MCF 10A (cell line): ENCODE measurements around the gene AMZ1. TPM values are rescaled to one million over a fixed set of nuclear protein-coding genes. Genes with fewer than 3 reads are reported as not detected.

ENCODE experiments used
- BruUV-seq: library from RNA; stranded (reverse); fragments of 400-500 nt; replicated peaks from 2 replicates; lab custom pipeline; 2021; lab: Mats Ljungman, UMichigan
- CTCF ChIA-PET: fragments of 300-600 bp; sonication (Branson Sonifier 250); formaldehyde crosslinking; extraction: SDS; loops from one replicate; lab custom pipeline; 2021; ENCODE audit warnings: antibody characterized with exemption, inconsistent platforms; lab: Yijun Ruan, JAX
- POLR2A ChIA-PET: fragments of 300-600, 350-650 bp; sonication (Branson Sonifier 250); formaldehyde crosslinking; extraction: SDS; loops from one replicate; lab custom pipeline; 2020; ENCODE audit warnings: antibody characterized with exemption, inconsistent platforms; lab: Yijun Ruan, JAX
- DNase-seq: peaks from one replicate; pipeline ENCODE4 v3.0.0-alpha.2; 2018; ENCODE audit not compliant: unreplicated experiment
- H3K27ac Mint-ChIP-seq: one replicate; pipeline ENCODE4 v1.8.0; 2022; ENCODE audit warnings: mild to moderate bottlenecking, low read depth, mixed read lengths; ENCODE audit not compliant: unreplicated experiment
- H3K27me3 Mint-ChIP-seq: one replicate; pipeline ENCODE4 v1.8.0; 2022; ENCODE audit warnings: mixed read lengths; ENCODE audit not compliant: insufficient read depth, unreplicated experiment
- H3K36me3 Mint-ChIP-seq: one replicate; pipeline ENCODE4 v1.8.0; 2022; ENCODE audit warnings: mild to moderate bottlenecking, moderate library complexity, mixed read lengths; ENCODE audit not compliant: insufficient read depth, unreplicated experiment
- H3K4me1 Mint-ChIP-seq: one replicate; pipeline ENCODE4 v1.8.0; 2022; ENCODE audit warnings: mixed read lengths; ENCODE audit not compliant: insufficient read depth, unreplicated experiment
- H3K4me3 Mint-ChIP-seq: one replicate; pipeline ENCODE4 v1.8.0; 2022; ENCODE audit warnings: mild to moderate bottlenecking, moderate library complexity, mixed read lengths; ENCODE audit not compliant: unreplicated experiment
- H3K9me3 Mint-ChIP-seq: one replicate; pipeline ENCODE4 v1.8.0; 2022; ENCODE audit warnings: mixed read lengths; ENCODE audit not compliant: unreplicated experiment
- CTCF ChIP-seq: fragments of 200-600 bp; IDR thresholded peaks from one replicate; pipeline ENCODE4 v1.8.0; 2022; ENCODE audit warnings: antibody characterized with exemption, mild to moderate bottlenecking; ENCODE audit not compliant: unreplicated experiment
- intact Hi-C: fragments of 100-400 bp; cut with micrococcal nuclease; formaldehyde crosslinking; loops from 2 replicates; pipeline ENCODE4 v1.14.1; 2022
- total RNA-seq: library from RNA; stranded (reverse); gene quantifications from 2 replicates; pipeline ENCODE4 v1.2.3, GENCODE V29; 2022

The AMZ1 gene
- total RNA-seq, 1 experiment from 2014 or later, result not detected

GRCh38 chr7:2666588-2667250 lies 21.3 kb upstream of the AMZ1 start:
- DNase-seq, result no peak
- H3K27ac Mint-ChIP-seq, result no peak overlapping the region
- H3K36me3 Mint-ChIP-seq, result no peaks in the 10 kb centered on the region
- BruUV-seq, result no TSS peak
- POLR2A ChIA-PET, result no interaction called here
- intact Hi-C loops, result no loop called here
- H3K9me3 Mint-ChIP-seq, result no peaks in the 10 kb centered on the region
- no peaks in the 10 kb centered on the region for H3K4me1 Mint-ChIP-seq
- CTCF ChIA-PET, result interaction anchor here (1.4 kb wide), 1 partner anchor 14 kb away, joined by 3 read pairs; no protein-coding TSS in a partner anchor
- no peak overlapping the region for H3K4me3 Mint-ChIP-seq
- TF ChIP-seq CTCF, result no peak
- H3K27me3 Mint-ChIP-seq, result peaks cover 36% of the 10 kb centered on the region

DNA sequence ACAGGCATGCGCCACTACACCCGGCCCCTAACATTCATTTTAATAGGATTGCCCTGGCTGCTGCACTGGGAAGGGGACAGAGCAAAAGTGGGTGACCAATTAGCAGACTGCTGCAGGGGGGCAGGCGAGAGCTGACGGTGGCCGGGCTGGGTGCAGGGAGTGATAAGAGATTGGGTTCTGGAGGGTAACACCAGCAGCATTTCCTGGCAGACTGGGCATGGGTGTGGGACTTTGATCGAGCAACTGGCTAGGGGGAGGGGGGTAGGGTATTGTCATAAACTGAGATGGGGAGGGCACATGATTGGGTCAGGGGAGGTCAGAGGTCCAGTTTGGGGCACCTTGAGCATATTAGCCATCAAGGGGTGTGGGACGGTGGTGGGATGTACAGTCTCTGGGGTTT lies 20.2 kb upstream of the AMZ1 start:
- no peaks in the 10 kb centered on the region for H3K4me1 Mint-ChIP-seq
- H3K27me3 Mint-ChIP-seq, result peaks cover 36% of the 10 kb centered on the region
- no peak for TF ChIP-seq CTCF
- ChIA-PET POLR2A (no interaction called here), CTCF (interaction anchor here (0.6 to 1.4 kb wide), 2 partner anchors 13 to 14 kb away, joined by 3 read pairs; no protein-coding TSS in a partner anchor)
- intact Hi-C loops, result no loop called here
- H3K4me3 Mint-ChIP-seq, result no peak overlapping the region
- H3K9me3 Mint-ChIP-seq, result no peaks in the 10 kb centered on the region
- no TSS peak for BruUV-seq
- H3K36me3 Mint-ChIP-seq, result no peaks in the 10 kb centered on the region
- no peak for DNase-seq
- no peak overlapping the region for H3K27ac Mint-ChIP-seq

GRCh38 chr7:2668401-2668800 lies 19.6 kb upstream of the AMZ1 start:
- H3K9me3 Mint-ChIP-seq, result no peaks in the 10 kb centered on the region
- no peak overlapping the region for H3K4me3 Mint-ChIP-seq
- BruUV-seq, result no TSS peak
- CTCF ChIA-PET, result interaction anchor here (0.6 kb wide), 1 partner anchor 13 kb away, joined by 3 read pairs; no protein-coding TSS in a partner anchor
- H3K27ac Mint-ChIP-seq, result no peak overlapping the region
- intact Hi-C loops, result no loop called here
- POLR2A ChIA-PET, result interaction anchor here (0.7 kb wide), 1 partner anchor 58 kb away, joined by 3 read pairs; no protein-coding TSS in a partner anchor
- no peaks in the 10 kb centered on the region for H3K36me3 Mint-ChIP-seq
- no peaks in the 10 kb centered on the region for H3K4me1 Mint-ChIP-seq
- TF ChIP-seq CTCF, result no peak
- no peak for DNase-seq
- peaks cover 36% of the 10 kb centered on the region for H3K27me3 Mint-ChIP-seq

- no peaks in the 10 kb centered on the region for H3K36me3 Mint-ChIP-seq
- intact Hi-C loops, result no loop called here
- H3K27ac Mint-ChIP-seq, result no peak overlapping the region
- H3K9me3 Mint-ChIP-seq, result peaks cover 6% of the 10 kb centered on the region
- ChIA-PET POLR2A (interaction anchor here (0.6 kb wide), 2 partner anchors 124 to 127 kb away, joined by 3 read pairs; no protein-coding TSS in a partner anchor), CTCF (interaction anchor here (0.6 to 2.9 kb wide), 13 partner anchors 10 to 1443 kb away, joined by 3 to 16 read pairs (median 4); no protein-coding TSS in a partner anchor)
- H3K4me3 Mint-ChIP-seq, result no peak overlapping the region
- H3K4me1 Mint-ChIP-seq, result no peaks in the 10 kb centered on the region
- no peak for DNase-seq
- no peak for TF ChIP-seq CTCF
- peaks cover 36% of the 10 kb centered on the region for H3K27me3 Mint-ChIP-seq
- BruUV-seq, result no TSS peak
These were observed 17.8 kb upstream of the AMZ1 start for GRCh38 chr7:2670171-2670570.
